NCI-H2227 (cell line): ENCODE results near the gene AUTS2.
A peak's percentile ranks its signal among the peaks of the same experiment; 100 is the strongest.
"Not testable (repeated sequence)": the region's sequence is repeated elsewhere in the genome, so short reads cannot be mapped to it uniquely, and the experiment has no call there.

Experiments used
- DNase-seq: peaks from one replicate; lab custom pipeline; 2025; ENCODE audit not compliant: unreplicated experiment; lab: John Stamatoyannopoulos, UW

Gene AUTS2

DNA sequence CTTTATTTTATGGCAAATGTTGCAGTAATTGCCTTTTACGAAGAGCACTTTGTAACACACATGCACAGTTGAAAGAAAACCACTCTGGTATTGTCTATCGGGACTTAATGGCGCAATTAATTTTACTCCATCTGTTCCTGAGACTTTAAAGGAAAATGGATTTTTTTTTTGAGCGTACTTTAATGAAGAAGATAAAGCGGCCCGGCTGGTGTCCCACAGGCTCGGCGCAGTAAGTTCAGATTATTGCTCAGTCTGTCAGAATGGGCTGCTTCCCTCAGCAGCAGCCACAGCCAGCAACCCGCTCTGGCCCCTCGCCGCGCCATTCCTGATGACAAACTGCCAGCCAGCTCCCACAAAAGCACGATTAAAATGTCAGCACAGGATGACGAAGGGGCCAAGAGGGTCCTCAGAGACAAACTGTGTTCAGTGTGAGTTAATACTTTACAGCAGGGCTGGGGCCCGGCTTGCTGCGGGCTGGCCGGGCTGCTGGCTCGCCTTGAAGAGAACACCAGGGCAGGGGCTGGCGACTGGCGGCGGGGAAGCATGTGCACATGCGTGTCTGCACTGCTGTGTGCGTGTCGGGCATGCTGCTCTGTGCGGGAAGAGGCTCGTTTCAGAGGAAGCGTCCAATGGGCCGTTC, 1032.7 kb downstream of the AUTS2 start:
- DNase-seq, result peak; percentile 80

DNA sequence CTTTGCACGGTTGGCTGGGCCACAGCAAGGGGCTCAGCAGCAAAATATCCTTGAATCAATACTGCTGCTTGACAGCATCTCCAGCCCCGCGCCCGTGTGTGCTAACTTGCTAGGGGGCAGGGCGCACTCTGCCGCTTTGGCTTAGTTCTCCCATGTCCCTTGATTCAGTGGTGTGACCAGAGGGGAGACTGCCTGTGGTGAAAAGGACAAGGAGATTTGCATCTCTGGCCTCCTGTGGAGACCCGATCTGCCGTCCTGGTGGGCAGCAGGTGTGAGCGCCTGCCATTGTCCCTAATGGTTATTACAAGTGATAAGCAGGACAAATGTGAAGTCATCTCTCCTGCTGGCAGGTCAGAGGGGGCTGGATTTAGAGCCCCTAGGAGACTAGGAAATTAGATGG, 1033.4 kb downstream of the AUTS2 start:
- peak; percentile 49 for DNase-seq

DNA sequence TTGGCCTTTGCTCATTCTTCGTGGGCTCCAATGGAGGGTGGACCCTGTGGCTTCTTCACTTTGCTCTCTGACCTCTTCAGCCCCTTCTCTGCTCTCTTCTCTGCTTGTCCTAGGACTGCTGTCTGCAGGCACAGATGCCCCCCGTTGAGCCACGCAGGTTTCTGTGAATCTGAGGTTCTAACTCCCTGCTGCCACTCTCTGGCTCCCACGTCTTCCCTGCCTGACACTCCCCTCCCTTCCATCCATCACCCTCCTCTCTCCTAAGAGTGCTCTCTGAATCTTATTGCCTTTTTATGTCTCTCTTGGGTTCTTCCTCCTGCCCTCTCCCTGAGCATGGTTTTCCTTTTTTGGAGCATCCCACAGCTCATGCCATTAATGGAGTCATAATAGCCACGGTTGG, 1034.1 kb downstream of the AUTS2 start:
- DNase-seq, result no peak

DNA sequence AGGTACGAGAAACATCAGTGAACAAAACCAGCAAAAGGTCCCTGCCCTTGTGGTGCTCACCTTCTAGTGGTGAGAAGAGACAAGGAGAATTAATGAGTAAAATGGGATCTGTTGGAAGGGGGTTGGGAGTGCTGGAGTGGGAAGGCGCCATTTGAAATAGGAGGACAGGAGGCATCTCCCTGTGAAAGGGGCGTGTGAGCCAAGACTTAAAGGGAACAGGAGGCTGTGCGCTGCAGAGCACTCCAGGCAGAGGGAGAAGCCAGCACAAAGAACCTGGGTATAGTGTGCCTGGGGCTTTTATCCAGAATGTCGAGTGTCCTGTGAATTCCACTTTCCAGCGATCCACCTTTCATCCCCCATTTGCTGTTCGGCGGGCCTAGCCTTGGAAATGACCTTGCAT, 1035.8 kb downstream of the AUTS2 start:
- DNase-seq, result no peak

DNA sequence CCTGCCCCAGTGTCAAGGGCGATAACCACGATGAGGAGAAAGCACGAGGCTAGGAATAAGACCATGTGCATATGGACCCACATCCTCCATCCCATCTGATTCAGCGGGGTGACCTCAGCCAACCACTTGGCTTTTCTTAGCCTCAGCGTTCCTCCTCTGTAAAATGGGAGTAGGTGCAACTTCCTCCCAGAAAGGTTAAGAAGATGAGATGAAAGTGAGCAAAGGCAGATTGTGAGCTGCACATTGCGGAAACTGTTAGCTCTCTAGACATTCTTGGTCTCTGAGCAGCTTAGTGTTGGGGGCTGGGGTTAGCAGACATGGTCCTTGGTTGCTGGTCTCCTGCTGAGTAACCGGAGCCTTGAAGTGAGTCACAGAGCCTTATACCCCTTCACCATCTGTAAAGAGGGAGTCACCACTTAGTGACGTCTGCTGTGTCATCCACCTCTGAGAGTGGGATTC, 1036.4 kb downstream of the AUTS2 start:
- no peak for DNase-seq

DNA sequence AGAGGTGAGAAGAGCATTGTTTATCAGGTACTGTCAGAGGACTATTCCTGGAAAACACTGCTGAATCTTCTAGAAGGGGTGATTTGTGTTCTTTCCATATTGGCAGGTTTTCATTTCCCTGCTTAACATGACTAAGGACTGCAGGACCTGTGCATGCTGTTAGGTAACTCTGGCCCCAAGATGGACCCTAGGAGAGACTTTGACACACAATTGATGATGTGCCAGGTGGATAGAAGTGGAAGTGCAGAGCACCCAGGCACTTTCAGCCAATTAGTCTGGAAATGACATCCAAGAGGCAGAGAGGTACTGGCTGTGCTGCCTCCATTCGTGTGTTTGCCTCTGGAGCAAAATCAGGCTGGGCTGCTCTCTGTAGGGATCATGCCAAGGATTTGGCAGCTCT, 1037.4 kb downstream of the AUTS2 start:
- no peak for DNase-seq

DNA sequence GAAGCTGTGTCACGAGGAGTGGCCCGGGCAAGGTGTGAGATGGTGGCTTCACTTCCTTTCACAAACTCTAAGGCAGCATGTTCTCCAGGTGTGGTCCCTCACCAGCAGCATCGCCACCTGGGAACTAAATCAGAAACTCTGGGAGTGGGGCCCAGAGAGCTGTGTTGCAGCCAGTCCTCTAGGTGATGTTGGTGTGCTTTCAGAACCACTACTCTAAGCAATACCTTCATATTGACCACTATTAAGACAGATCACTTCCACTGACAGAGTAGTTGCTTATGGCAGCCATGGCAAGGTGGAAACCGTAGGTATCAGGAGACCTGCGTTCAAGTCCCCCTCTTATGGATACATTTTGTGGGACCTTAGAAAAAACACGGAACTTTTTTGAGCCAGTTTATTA, 1037.9 kb downstream of the AUTS2 start:
- no peak for DNase-seq

DNA sequence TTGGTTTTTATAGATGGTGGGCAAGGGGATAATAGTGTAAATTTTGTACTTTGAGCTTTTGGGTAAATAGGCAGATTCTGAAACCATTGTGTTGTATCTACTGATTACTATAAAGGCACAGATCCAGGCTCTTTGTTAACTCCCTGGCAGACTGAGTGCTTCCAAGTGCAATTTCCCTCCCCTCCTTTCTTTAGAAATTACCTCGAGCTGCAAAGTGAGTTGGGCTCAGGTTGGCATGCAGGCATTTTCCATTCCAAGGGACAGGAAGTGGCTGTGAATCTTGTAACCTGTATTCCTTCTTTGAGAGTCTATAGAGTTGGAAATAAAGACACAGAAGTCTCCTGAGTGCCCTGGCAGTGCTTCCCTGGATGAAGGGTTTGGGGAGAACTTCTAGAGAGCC, 1039.5 kb downstream of the AUTS2 start:
- DNase-seq, result no peak

DNA sequence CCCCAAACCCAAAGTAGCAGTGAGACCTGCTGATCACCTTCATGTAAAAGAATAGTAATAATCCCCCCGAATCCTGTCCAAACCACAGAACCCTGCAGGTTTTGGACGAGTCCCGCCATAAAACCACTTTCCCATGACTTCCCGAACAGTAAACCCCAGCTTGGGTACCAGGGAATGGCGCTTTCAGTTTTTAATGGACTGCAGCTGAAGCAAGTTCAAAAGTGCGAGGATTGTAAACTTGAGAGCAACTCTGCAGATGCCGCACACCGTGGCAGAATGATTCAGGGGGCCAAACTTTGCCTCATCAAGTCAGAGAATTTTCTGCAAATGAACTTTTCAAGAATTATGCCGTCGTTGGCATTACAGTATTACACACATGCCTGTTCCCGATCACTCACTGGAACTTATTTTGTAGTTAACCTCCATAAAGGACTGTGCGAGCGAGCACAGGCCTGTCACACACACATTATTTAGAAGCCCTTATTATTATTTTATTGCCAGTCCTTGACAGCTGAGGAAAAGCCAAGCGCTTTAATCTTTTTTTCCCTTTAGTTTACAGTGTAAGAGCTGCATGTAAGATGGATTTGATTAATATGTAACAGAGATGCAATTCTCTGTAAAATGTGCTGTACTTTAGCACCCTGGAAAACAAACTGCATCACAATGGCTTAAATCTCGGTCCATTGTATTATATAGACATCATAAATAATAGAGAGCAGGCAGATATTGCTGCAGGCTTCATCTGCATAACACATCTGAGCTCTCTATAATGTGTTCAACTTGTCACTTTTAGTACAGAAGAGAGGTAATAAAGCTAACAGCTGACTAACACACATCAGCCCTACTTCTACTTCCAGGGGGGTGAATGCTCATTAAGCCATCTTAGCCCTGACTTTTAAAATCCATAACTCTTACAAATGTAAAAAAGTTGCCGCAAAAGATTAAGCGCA, 1040.2 kb downstream of the AUTS2 start:
- no peak for DNase-seq

DNA sequence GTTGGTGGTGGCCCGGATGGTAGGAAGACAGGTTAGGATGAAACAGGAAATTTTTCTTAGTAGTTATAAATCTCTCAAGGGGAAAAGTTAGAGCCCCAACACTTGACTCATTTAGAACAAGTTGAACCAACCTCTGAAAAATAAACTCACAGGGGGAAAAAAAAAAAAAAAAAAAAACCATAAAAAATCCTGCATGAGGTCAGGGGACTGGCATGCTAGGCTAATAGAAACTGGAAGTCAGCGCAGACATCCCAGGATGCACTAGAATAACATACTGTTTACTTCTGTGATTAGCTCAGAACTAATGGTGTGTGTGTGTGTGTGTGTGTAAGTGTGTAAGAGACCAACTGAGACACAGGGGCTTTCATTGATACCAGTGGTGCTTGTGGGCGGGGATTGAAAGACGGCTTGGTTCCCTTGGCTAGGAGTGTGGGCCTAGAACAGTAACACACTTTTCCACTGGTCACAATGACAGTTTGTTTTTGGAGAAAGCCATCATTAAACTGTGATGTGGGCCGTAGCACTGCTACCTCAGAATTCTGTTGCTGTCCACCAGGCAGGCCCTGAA, 1042.1 kb downstream of the AUTS2 start:
- no peak for DNase-seq

DNA sequence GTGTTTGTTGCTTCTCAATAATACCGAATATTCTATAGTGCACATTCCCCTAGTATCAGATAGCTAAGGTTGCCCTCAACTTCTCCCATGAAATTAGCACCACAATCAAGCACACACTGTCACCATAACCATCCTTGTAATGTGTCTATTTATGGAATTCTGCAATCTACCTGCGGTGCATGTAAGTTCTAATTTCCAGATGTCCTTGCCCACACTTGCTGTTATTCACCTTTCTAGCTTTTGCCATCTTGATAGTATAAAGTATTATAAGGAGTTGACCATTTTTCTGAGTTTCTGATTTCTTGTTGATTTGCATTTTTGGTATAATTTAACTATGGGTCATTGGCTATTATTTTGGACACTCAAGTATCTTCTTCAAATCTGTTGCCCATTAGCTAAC, 1043.6 kb downstream of the AUTS2 start:
- DNase-seq, result no peak

DNA sequence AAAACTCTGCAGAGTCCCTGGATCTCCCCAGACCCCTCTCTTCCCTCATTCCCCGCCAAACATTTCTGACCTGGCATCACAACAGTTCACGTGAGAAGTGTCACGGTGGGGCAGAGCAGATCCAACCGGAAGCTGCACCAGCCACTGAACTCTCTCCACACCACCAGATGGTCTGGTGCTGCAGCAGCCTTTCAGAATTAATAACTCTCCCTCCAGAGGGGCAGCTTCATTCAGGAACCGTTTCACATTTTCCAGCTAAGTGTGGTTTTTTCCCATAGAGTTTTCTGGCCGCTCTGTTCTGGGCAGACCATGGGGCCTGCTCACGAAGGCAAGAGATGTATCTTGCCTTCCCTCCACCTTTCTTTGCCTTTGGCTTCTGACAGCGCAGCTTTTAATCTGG, 1047.0 kb downstream of the AUTS2 start:
- DNase-seq, result peak; percentile 35

DNA sequence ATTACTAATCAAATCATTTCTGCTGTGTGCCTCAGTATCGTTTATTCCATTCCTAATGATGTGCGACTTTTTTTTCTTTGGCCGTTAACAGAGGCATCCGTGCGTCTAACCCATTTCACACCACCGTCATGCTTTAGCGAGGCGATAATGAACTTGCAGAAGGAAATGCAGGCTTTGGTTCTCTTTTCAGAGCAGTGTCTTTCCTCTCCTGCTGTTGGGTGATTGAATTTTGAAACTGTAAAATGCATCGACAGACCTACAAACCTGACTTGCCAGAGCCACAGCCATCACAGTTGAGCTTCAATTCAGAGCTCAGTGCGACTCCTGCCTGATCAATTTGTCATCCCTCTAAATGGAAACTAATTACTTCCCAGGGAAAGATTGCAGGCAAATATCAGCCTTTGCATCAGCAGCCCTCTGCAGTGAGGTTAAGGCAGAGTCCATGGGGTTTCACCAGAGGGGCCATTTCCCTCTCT, 1047.6 kb downstream of the AUTS2 start:
- no peak for DNase-seq

DNA sequence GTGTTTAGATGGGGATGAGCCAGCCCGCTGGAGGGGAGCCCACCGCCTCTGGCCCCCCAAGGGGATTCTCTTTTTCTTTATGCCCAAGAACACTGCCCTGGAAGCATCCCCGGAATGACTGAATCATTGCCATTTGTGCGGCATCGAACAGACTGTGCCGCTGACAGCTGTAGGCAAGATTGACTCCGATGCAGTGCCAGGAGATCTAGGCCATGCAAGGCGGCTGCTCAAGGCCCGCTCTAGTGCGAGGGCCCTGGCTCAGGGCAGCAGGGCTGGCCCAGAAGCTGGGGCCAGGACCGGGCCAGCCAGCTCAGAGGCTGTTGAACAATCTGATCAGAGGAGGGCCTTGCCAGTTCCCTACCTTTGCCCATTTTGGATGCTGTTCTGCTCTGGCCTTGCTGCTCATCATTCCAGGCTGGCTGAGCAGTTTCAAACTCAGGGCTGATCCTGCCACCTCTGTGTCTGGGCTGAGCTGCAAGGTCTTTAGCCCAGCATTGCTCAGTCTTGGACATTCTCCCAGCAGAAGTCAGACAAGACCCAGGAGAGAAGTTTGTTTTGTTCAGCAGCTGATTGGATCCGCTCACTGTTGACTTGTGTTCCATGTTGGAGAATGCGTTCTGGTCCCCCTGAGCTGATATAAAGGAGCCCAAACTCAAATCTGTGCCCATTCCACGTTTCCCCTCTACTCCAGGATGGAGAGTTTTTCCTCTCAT, 1048.4 kb downstream of the AUTS2 start:
- DNase-seq, result no peak

DNA sequence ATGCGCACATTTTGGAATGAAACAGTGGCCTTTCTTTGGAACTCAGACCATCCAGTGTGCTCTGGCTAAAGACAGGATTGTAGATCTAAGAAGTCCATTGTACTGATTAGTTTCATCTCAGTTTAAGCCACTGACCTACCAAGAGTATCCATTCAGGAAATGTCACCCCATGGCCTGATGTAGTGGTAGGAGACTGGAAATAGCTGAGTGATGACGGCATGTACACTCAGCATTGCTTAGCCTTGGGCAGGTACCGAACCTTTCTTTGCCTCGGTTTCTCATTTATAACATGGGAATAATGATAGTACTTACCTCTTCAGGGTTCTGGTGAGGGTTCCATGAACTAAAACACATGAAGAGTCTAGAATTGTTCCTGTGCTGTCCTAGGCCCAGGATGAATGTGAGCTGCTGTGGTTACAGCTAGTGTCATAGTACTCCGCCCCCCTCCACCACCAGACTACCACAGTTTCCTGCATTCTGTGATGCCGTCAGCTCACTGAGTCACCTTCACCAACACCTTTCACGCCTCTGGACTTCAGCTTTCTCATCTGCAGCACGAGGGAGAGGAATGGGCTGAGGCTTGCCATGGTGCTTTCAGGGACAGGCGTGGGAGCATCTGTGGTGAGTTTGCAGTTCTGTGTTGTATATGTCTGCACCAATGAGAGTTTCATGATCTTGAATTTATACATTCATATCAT, 1049.7 kb downstream of the AUTS2 start:
- DNase-seq, result no peak

DNA sequence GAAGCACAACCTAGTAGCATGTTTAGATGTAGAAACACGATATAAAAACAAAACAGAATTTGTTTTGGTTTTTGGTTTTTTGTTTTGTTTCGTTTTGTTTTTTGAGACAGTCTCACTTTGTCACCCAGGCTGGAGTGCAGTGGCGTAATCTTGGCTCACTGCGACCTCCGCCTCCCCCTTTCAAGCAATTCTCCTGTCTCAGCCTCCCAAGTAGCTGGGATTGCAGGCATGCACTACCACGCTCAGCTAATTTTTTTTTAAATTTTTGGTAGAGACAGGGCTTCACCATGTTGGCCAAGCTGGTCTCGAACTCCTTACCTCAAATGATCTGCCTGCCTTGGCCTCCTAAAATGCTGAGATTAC, 1050.2 kb downstream of the AUTS2 start:
- not testable (repeated sequence) for DNase-seq

DNA sequence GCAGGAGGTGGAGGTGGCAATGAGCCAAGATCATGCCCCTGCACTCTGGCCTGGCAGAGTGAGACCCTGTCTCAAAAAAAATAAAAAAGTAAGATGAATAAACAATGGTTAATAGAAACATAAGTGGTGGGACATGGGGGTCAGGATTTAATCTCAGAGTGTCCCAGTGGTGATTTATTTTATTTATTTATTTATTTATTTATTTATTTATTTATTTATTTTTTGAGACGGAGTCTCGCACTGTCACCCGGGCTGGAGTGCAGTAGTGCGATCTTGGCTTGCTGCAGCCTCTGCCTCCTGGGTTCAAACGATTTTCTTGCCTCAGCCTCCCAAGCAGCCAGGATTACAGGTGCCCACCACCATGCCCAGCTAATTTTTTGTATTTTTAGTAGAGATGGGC, 1051.0 kb downstream of the AUTS2 start:
- DNase-seq, result no peak

DNA sequence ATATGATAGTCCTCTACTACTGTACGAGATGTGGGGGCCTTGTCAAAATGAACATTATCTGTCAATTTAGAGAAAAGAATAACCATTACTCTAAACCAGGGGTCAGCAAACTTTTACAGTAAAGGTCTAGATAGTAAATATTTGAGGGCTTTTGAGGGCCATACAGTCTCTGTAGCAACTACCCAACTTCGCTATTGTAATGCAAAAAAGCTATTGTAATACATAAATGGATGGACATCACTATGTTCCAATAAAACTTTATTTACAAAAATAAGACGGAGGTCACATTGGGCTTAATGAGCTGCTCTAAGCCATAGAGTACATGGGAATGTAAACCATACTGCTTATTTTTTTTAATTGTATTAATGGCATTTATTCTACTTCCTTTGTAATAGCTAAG, 1055.9 kb downstream of the AUTS2 start:
- no peak for DNase-seq

DNA sequence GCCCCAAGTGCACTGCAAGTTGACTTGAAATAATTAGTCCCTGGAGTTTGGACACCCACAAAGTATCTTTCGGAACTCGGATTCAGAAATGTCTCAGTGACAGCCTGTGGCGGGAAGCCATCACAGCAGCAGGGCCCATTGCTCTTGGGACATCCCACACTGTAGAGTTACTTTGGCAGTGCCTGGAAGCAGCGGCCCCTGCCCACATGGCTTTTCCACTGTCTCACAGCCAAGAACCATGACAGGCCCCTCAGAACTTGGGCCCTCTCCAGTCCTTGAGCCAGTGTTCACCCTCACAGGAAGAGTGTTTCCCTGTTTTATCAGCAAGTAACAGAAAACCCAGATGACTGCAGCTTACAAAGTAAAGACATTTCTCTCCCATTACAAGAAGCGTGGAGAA, 1056.7 kb downstream of the AUTS2 start:
- DNase-seq, result no peak

DNA sequence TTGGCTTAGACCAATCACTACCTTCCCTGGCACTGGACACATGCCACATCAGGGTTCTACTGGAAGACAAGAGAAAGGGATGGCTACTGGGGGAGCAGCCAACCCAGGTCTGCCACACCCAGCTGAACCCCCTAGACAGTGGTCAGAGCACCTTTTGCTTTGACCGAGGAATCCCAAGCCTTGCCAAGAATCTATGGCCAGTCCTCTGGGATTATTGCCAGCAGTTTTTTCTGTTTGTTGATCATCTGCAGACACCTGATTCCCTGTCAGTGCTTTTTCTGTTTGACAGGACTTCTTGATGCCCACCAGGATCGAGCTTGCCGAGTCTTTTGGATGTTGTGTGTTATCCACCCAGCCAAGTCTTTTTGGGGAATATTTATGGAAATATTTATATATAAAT, 1057.4 kb downstream of the AUTS2 start:
- DNase-seq, result no peak

DNA sequence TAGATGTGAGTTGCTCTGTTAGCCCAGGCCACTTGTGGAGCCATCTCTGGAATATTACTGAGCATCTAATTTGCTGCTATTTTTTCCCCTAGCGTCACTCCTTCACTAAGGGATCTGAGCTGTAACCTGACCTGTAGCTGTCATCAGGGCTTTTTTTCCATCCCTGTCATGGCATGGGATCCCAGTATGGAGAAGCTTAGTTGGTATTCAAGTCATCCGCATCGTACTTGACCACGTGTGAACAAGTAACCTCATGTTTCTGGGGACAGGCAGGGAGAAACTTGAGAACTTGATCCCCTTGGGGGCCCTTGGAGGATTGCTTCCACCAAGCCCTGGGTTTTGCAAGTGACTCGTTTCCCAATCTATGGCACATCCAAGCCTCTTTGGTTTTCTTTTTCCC, 1059.3 kb downstream of the AUTS2 start:
- DNase-seq, result no peak
